Measurements from ENCODE around the gene GCK. TPM values are rescaled to one million over a fixed set of nuclear protein-coding genes. Genes with fewer than 3 reads are reported as not detected.

GCK gene
- total RNA-seq, 2 experiments from 2014 or later: 0.16 TPM; not detected in 1

GRCh38 chr7:44173911-44174693 lies 15.1 kb downstream of the GCK start:
- Histone ChIP-seq H3K4me2 (ENCODE audit: low read length) (no peak overlapping the region), H2AFZ (ENCODE audit: low read length) (no peak overlapping the region), H4K20me1 (ENCODE audit: insufficient read depth, low read length) (no peaks in the 10 kb centered on the region), H3K79me2 (ENCODE audit: insufficient read depth, low read depth, low read length) (no peaks in the 10 kb centered on the region), H3K4me1 (ENCODE audit: insufficient read depth, low read length, poor library complexity, severe bottlenecking) (no peaks in the 10 kb centered on the region), H3K9me3 (ENCODE audit: low read length) (no peaks in the 10 kb centered on the region), H3K27ac (ENCODE audit: low read depth, low read length, poor library complexity, severe bottlenecking) (no peak overlapping the region), H3K9me2 (ENCODE audit: insufficient read depth, low read length) (no peaks in the 10 kb centered on the region), H3K4me3 (ENCODE audit: low read depth, low read length, poor library complexity, severe bottlenecking) (no peak overlapping the region), H3K36me3 (ENCODE audit: insufficient read depth, low read length) (no peaks in the 10 kb centered on the region)
- TF ChIP-seq CTCF (conservative IDR thresholded peaks at IDR 0.05; ENCODE audit: low read length) (no peak), EZH2phosphoT487 (IDR thresholded peaks at IDR 0.05; ENCODE audit: borderline replicate concordance, low read depth, low read length) (no peak)
- BruUV-seq (replicated peaks): no TSS peak
- intact Hi-C loops (cut with micrococcal nuclease; ENCODE audit: unreplicated experiment): no loop called here
- CTCF ChIA-PET (ENCODE audit: unreplicated experiment): no interaction called here
- DNase-seq (ENCODE audit: low spot score): no peak
- POLR2A ChIA-PET: no interaction called here

GRCh38 chr7:44172803-44173424 lies 16.3 kb downstream of the GCK start:
- Histone ChIP-seq H3K9me2 (ENCODE audit: insufficient read depth, low read length) (no peaks in the 10 kb centered on the region), H3K4me3 (ENCODE audit: low read depth, low read length, poor library complexity, severe bottlenecking) (no peak overlapping the region), H3K4me2 (ENCODE audit: low read length) (no peak overlapping the region), H3K79me2 (ENCODE audit: insufficient read depth, low read depth, low read length) (no peaks in the 10 kb centered on the region), H4K20me1 (ENCODE audit: insufficient read depth, low read length) (no peaks in the 10 kb centered on the region), H3K4me1 (ENCODE audit: insufficient read depth, low read length, poor library complexity, severe bottlenecking) (peaks cover 5% of the 10 kb centered on the region), H2AFZ (ENCODE audit: low read length) (no peak overlapping the region), H3K27ac (ENCODE audit: low read depth, low read length, poor library complexity, severe bottlenecking) (no peak overlapping the region), H3K9me3 (ENCODE audit: low read length) (no peaks in the 10 kb centered on the region), H3K36me3 (ENCODE audit: insufficient read depth, low read length) (no peaks in the 10 kb centered on the region)
- POLR2A ChIA-PET: interaction anchor here (0.8 to 1.0 kb wide), 2 partner anchors 75 to 265 kb away, joined by 3 read pairs; no protein-coding TSS in a partner anchor
- TF ChIP-seq EZH2phosphoT487 (IDR thresholded peaks at IDR 0.05; ENCODE audit: borderline replicate concordance, low read depth, low read length) (no peak), CTCF (conservative IDR thresholded peaks at IDR 0.05; ENCODE audit: low read length) (no peak)
- intact Hi-C loops (cut with micrococcal nuclease; ENCODE audit: unreplicated experiment): no loop called here
- CTCF ChIA-PET (ENCODE audit: unreplicated experiment): no interaction called here
- DNase-seq (ENCODE audit: low spot score): no peak
- BruUV-seq (replicated peaks): no TSS peak

GRCh38 chr7:44172352-44172751 lies 16.9 kb downstream of the GCK start:
- intact Hi-C loops (cut with micrococcal nuclease; ENCODE audit: unreplicated experiment): no loop called here
- BruUV-seq (replicated peaks): no TSS peak
- CTCF ChIA-PET (ENCODE audit: unreplicated experiment): no interaction called here

More at GRCh38 chr7:44172352-44172751, 16.9 kb downstream of the GCK start:
- H3K4me3 ChIP-seq (ENCODE audit: low read depth, low read length, poor library complexity, severe bottlenecking): no peak overlapping the region
- no peaks in the 10 kb centered on the region for H3K79me2 ChIP-seq (ENCODE audit: insufficient read depth, low read depth, low read length)
- H4K20me1 ChIP-seq (ENCODE audit: insufficient read depth, low read length): no peaks in the 10 kb centered on the region
- DNase-seq (ENCODE audit: low spot score): no peak
- TF ChIP-seq CTCF (conservative IDR thresholded peaks at IDR 0.05; ENCODE audit: low read length): no peak
- TF ChIP-seq EZH2phosphoT487 (IDR thresholded peaks at IDR 0.05; ENCODE audit: borderline replicate concordance, low read depth, low read length): no peak
- POLR2A ChIA-PET: no interaction called here
- no peak overlapping the region for H2AFZ ChIP-seq (ENCODE audit: low read length)
- H3K4me2 ChIP-seq (ENCODE audit: low read length): no peak overlapping the region
- H3K27ac ChIP-seq (ENCODE audit: low read depth, low read length, poor library complexity, severe bottlenecking): no peak overlapping the region
- H3K9me3 ChIP-seq (ENCODE audit: low read length): no peaks in the 10 kb centered on the region
- H3K9me2 ChIP-seq (ENCODE audit: insufficient read depth, low read length): no peaks in the 10 kb centered on the region
- peaks cover 9% of the 10 kb centered on the region for H3K4me1 ChIP-seq (ENCODE audit: insufficient read depth, low read length, poor library complexity, severe bottlenecking)
- H3K36me3 ChIP-seq (ENCODE audit: insufficient read depth, low read length): no peaks in the 10 kb centered on the region

All from OCI-LY7 (cell line).